ENCODE measurements around the gene IL11RA.
A peak's percentile ranks its signal among the peaks of the same experiment; 100 is the strongest.

IL11RA gene

DNA sequence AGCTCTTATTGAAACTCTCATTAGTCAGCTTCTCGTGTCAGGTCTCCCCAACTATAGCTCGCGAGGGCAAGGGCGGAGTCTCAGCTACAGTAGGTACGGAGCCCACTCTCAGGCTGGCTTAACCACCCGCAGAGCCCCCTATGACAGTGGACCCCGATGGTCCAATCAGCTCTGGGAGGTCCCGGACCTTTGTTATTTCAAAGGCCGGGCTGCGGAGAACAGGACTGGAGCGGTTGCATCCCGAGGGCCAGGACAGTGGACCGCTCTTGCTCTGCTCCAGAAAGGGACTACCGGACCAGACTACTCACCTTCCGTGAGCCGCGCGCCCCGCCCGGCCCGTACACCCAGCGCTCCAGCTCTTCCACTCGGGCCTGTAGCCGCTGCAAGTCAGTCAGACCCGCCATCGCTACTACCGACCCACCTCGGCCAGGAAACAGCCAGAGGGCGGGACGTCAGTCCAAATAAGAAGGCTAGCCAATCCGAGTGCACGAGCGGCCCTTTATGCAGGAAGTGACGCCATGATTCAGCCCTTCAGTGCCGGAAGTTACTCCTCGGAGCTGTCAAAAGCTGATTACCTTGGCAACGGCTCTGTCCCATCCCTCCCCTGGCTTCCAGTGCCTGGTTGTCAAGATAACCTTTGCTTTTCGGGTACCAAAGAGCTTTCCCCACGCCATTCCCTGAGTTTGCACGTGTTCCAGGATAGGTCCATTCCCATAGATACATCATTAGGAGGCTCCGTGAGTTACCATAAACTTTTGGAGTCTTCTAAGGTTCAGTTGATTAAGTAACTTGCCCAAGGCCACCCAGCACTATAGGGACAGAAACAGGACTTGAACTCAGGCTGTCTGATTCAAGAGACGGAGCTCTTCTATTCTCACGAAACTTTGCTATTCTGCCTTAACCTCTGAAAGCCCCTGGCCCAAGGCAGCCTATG is 31.7 kb upstream of the IL11RA start, which contains the start of gene DCTN3:
Gene DCTN3, minus strand, starts transcription at position 435 of the 934 bp plus-strand sequence. Its CDS starts 31 bp downstream, at position 404.
- Histone ChIP-seq H3K36me3 (ENCODE audit: control insufficient read depth, insufficient read depth, low read length) (peaks cover 20% of the 10 kb centered on the region), H3K4me1 (ENCODE audit: control insufficient read depth, insufficient read depth, low read length) (peaks cover 11% of the 10 kb centered on the region), H3K4me3 (ENCODE audit: low read length) (peak within 1 kb of the TSS; percentile 94), H3K9ac (ENCODE audit: low read length) (peak within 1 kb of the TSS; percentile 25), H3K27ac (ENCODE audit: low read depth, low read length) (no peak within 1 kb of the TSS), H3K27me3 (ENCODE audit: control insufficient read depth, insufficient read depth, low read length) (peaks cover 21% of the 10 kb centered on the region)

DNA sequence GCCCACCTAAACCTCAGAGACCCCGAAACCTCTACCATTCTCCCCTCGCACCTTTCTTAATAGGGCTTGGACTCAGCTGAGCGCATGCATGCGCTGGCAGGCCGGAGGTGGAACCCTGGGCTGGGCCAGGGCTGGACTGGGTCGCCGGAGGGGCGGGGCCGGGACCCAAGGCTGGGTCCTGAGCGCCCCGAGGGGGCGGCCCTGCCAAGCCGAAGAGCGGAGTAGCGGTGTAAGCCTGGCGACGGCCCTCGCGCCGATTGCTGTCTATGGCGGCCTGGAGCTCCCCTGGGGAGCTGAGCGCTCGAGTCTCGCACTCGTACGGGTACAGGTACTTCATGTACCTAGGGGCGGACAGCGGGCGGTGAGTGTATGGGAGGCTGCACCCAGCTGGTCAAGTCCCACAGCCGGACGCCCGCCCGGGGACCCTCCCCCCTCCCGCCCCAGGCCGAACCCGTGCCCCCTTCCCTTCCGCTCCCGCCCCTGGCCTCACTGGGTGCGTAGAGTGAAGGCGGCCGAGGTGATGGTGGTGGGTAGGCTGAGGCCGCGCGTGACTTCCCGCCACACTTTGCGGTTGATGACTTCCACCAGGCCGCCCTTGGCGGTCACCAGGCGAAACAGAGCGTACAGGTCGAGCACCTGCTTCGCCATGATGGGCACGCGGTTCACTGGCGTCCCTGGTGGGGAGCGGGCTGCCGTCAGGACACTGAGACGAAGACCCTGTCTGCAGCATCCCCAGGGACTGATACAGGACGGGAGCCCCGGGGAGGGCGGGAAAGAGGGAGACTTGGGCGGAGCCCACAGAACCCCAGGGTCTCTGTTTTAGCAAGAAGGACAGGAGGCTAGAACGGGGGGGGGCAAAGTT is 28.4 kb upstream of the IL11RA start:
- H3K4me1 ChIP-seq (ENCODE audit: control insufficient read depth, insufficient read depth, low read length), result peaks cover 14% of the 10 kb centered on the region

DNA sequence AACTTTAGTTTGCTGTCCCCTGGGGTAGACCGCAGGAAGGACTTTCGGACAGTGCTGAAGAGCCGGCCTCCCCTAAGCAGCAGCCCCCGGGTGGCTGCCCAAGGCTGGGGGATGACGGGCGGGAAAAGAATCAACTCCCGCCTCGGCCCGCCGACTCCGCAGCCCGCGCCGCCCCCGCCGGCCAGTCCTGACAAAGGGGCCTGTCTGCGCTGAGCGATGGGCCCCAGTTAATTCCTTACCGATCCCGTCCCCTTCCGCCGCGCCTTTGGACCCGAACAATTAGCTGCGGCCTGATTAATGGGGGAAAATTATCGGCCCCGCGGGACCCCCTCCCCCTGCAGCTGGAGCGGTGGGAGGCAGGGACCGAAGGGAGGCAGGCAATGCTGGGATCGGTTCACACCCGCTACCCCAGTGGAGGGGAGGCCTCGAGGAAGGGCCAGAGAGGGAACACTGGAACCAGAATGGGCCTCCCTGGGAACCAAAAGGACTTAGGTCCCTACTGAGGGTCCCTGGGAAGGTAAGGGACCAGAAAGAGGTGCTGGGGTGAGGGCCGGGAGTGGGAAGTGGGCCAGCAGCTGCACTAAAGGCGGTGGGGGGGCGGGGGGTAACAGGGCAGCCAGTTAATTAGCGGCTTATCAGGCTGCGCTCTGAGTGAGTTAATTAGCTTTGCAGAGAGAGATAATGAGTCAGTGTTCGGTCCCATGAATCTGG is 27.4 kb upstream of the IL11RA start:
- H3K27me3 ChIP-seq (ENCODE audit: control insufficient read depth, insufficient read depth, low read length), result peaks cover 58% of the 10 kb centered on the region
- peaks cover 12% of the 10 kb centered on the region for H3K4me1 ChIP-seq (ENCODE audit: control insufficient read depth, insufficient read depth, low read length)
- no peak overlapping the region for H3K27ac ChIP-seq (ENCODE audit: low read depth, low read length)
- no peak overlapping the region for H3K9ac ChIP-seq (ENCODE audit: low read length)
- no peak overlapping the region for H3K4me3 ChIP-seq (ENCODE audit: low read length)
- H3K36me3 ChIP-seq (ENCODE audit: control insufficient read depth, insufficient read depth, low read length), result no peaks in the 10 kb centered on the region

More for the DNA sequence above, 28.4 kb upstream of the IL11RA start:
- H3K9ac ChIP-seq (ENCODE audit: low read length), result no peak overlapping the region
- no peaks in the 10 kb centered on the region for H3K36me3 ChIP-seq (ENCODE audit: control insufficient read depth, insufficient read depth, low read length)
- no peak overlapping the region for H3K27ac ChIP-seq (ENCODE audit: low read depth, low read length)
- H3K27me3 ChIP-seq (ENCODE audit: control insufficient read depth, insufficient read depth, low read length), result peaks cover 51% of the 10 kb centered on the region
- no peak overlapping the region for H3K4me3 ChIP-seq (ENCODE audit: low read length)

DNA sequence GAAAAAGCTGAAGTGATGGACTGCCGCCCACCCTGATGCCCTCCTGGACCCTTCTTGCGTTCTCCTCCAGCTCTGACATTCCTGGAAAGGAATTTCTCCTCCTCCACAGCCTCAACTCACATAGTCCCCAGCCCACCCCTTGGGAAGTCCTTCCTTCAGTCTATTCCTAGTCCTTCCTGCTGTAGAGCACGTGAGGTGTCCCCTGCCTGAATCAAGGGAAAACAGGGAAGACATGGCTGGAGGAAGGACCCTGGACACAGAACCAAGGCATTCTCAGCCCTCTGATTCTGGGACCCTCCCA is 26.8 kb upstream of the IL11RA start:
- Histone ChIP-seq H3K4me1 (ENCODE audit: control insufficient read depth, insufficient read depth, low read length) (peaks cover 9% of the 10 kb centered on the region), H3K27ac (ENCODE audit: low read depth, low read length) (no peak overlapping the region), H3K9ac (ENCODE audit: low read length) (no peak overlapping the region), H3K27me3 (ENCODE audit: control insufficient read depth, insufficient read depth, low read length) (peaks cover 62% of the 10 kb centered on the region), H3K4me3 (ENCODE audit: low read length) (no peak overlapping the region), H3K36me3 (ENCODE audit: control insufficient read depth, insufficient read depth, low read length) (no peaks in the 10 kb centered on the region)

DNA sequence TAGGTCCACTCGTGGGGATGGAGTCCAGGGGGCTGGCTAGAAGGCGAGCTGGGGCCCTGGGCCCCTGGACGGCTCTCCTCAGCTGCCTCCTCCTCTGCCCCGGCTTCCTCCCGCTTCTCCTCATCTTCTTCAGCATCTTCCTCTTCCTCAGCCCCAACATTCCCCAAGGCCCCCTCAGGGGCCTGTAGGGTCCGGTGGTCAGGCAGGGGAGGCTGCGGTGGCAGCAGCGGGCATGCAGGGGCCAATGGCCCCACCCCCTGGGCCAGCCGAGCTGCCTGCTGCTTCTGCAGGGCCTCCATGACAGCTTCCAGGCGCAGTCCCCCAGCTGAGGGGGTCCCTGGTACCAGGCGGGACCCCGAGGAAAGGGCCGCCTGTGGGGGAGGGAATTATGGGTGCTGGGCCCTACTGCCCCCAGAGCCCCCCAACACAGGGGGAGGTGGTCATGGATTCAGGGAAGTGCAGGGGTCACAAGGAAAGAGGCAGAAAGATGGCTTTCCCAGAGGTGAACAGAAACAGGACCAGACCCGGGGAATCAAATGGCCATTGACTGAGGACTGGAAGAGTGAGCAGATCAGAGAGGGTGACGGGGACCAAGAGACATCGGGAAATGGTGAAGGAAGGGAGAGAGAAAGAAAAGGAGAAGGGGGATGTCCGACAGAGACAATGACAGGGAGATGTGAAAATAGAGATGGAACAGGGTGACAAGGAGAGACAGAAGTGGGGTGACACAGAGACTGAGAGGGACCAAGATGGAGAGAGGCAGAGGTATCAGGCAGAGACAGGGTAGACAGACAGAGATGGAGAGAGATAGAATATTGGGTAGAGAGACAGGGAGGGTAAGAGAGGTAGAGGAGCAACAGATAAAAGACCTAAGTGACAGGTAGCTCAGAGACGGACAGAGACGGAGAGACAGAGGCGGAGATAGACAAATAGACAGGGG is 24.0 kb upstream of the IL11RA start:
- H3K9ac ChIP-seq (ENCODE audit: low read length), result no peak overlapping the region
- no peak overlapping the region for H3K27ac ChIP-seq (ENCODE audit: low read depth, low read length)
- peaks cover 5% of the 10 kb centered on the region for H3K4me1 ChIP-seq (ENCODE audit: control insufficient read depth, insufficient read depth, low read length)
- H3K36me3 ChIP-seq (ENCODE audit: control insufficient read depth, insufficient read depth, low read length), result no peaks in the 10 kb centered on the region
- peak overlapping the region; percentile 53 for H3K4me3 ChIP-seq (ENCODE audit: low read length)
- H3K27me3 ChIP-seq (ENCODE audit: control insufficient read depth, insufficient read depth, low read length), result peaks cover 62% of the 10 kb centered on the region

DNA sequence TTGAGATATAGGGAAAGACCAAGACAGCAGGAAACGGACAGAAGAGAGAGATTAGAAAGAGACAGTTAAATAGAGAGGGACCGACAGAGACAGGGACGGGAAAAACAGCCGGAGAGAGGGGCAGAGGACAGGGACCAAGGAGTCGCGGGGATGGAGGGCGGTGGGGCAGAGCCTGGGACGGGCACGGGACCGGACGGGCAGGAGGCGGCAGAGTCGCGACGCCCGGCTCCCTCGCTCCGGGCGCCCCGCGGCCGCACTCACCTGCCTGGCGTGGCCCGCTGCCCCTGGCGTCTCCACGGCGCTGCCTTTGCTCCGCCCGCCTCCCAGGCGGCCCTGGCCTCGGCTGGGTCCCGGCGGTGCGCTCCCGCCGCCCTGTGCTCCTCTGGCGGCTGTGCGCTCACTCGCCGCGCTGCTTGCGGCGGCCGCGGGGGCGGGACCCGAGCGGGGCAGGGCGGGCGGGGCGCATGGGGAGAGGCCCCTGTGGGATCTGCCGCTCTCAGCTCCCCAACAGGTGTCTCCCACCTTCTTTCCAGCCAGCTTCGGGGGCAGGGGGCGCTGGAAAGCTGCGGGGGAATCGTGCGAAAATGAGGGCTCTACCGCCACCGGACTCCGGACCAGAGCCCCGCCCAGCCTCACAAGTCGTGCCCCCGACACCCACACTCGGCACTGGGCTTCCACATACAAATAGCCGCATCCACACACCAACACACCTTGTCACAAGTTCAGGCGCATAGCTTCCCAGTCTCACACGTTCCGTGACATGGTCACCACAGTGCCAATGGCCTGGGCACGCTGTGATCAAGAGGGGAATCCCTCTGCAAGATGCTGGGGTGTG is 23.1 kb upstream of the IL11RA start, which contains the start of gene ARID3C:
Gene ARID3C, minus strand, starts transcription at position 411 of the 835 bp plus-strand sequence. CDS start 1,052 bp downstream, outside the sequence.
- Histone ChIP-seq H3K27me3 (ENCODE audit: control insufficient read depth, insufficient read depth, low read length) (peaks cover 56% of the 10 kb centered on the region), H3K36me3 (ENCODE audit: control insufficient read depth, insufficient read depth, low read length) (no peaks in the 10 kb centered on the region), H3K4me3 (ENCODE audit: low read length) (peak within 1 kb of the TSS; percentile 53), H3K4me1 (ENCODE audit: control insufficient read depth, insufficient read depth, low read length) (peaks cover 5% of the 10 kb centered on the region), H3K27ac (ENCODE audit: low read depth, low read length) (no peak within 1 kb of the TSS), H3K9ac (ENCODE audit: low read length) (no peak within 1 kb of the TSS)

DNA sequence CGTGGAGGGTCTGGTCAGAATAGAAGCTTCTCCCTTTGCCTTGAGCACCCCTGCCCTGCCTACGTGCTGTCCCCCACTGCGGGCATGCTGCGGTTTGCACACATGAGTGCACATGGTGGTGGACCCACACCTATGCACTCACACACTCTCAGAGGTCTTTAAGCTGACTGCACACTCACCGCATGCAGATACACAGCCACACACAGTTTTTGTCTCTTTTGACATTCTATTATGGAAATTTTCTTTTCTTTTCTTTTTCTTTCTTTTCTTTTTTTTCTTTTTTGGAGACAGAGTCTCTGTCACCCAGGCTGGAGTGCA is 22.5 kb upstream of the IL11RA start:
- Histone ChIP-seq H3K27me3 (ENCODE audit: control insufficient read depth, insufficient read depth, low read length) (peaks cover 53% of the 10 kb centered on the region), H3K9ac (ENCODE audit: low read length) (no peak overlapping the region), H3K27ac (ENCODE audit: low read depth, low read length) (no peak overlapping the region), H3K4me3 (ENCODE audit: low read length) (peak overlapping the region; percentile 40), H3K36me3 (ENCODE audit: control insufficient read depth, insufficient read depth, low read length) (no peaks in the 10 kb centered on the region), H3K4me1 (ENCODE audit: control insufficient read depth, insufficient read depth, low read length) (peaks cover 5% of the 10 kb centered on the region)

DNA sequence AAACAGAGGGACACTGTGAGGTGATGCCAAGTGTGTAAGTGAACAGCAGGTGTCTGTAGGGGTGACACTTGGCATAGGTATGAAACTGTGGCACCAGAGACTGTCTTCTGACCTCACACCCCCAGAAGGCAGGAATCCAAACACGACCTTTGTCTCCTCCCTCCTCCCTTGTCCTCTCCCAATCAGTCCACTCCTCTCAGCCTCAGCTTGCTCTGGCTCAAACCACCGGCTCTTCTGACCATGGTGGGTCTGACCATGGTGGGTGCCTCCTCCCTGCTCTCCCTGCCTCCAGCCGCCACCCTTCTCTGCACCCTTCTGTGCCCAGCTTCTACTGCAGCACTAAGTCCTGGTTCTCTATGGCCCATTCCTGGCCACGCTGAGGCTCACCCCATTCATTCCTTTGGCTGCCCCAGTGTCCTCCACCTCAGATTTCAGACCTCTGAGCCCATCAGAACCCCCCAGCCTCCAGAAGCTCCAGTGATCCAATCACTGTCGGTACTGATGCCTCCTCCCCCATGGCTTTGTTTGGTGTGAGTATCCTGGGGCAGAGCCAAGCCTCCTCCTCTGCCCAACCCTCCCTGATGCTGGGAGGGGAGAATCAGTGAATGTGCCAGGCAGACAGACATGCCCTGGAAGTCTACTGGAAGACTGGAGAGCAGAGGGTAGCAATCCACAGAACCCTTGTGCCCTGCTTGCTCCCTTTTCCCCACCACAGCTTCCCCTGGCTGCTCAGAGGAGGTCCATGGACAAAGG is 21.4 kb upstream of the IL11RA start:
- Histone ChIP-seq H3K9ac (ENCODE audit: low read length) (no peak overlapping the region), H3K4me3 (ENCODE audit: low read length) (no peak overlapping the region), H3K27me3 (ENCODE audit: control insufficient read depth, insufficient read depth, low read length) (peaks cover 45% of the 10 kb centered on the region)

DNA sequence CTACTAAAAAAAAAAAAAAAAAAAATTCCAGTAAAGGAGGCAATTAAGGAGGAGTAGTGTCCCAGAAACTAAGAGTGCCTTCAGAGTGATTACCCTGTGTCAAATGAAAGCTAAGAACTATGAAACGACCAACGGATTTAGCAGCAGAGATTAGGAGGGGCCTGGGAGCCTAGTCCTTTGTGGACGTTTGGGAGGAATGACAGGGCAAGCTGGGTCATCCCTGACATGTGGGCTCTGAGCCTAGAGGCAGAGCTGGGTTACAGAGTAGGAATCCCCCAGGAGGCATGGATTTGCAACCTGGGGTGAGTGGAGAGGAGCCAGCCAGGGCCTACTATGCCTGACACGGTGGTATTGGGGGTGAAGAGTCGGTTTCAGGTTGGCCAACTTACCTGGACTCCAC is 18.8 kb upstream of the IL11RA start:
- peaks cover 16% of the 10 kb centered on the region for H3K4me1 ChIP-seq (ENCODE audit: control insufficient read depth, insufficient read depth, low read length)
- H3K27me3 ChIP-seq (ENCODE audit: control insufficient read depth, insufficient read depth, low read length), result peaks cover 19% of the 10 kb centered on the region
- H3K4me3 ChIP-seq (ENCODE audit: low read length), result no peak overlapping the region
- H3K9ac ChIP-seq (ENCODE audit: low read length), result no peak overlapping the region
- H3K27ac ChIP-seq (ENCODE audit: low read depth, low read length), result no peak overlapping the region
- H3K36me3 ChIP-seq (ENCODE audit: control insufficient read depth, insufficient read depth, low read length), result peaks cover 8% of the 10 kb centered on the region

More for the DNA sequence above, 21.4 kb upstream of the IL11RA start:
- Histone ChIP-seq H3K36me3 (ENCODE audit: control insufficient read depth, insufficient read depth, low read length) (peaks cover 7% of the 10 kb centered on the region), H3K27ac (ENCODE audit: low read depth, low read length) (no peak overlapping the region), H3K4me1 (ENCODE audit: control insufficient read depth, insufficient read depth, low read length) (peaks cover 5% of the 10 kb centered on the region)

DNA sequence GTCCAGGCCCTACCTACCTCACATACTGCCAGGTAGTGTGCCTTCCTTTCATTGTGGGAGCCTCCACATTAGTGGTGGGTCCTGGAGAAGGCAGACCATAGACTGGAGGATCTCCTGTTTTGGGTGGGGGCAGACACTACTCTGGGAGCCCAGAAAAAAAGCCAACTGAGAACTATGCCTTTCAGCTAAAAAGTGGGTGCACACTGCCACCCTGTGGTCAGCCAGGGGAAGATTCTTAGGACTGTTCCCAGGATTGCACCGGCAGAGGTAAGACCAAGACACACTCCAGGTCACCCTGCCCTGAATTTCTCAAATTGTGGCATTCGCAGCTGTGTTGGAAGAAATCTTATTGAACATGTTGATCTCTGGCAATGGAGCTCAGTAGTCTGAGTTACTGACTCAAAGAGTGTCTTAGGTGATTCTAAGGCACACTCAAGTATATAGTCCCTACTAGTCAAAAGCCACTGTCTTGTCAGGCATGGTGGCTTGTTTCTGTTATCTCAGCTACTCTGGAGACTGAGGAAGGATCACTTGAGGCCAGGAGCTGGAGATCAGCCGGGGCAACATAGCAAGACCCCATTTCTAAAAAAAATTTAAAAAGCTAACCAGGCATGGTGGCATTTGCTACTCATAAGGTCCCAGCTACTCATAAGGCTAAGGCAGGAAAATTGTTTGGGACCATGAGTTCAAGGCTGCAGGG is 18.0 kb upstream of the IL11RA start:
- Histone ChIP-seq H3K4me3 (ENCODE audit: low read length) (no peak overlapping the region), H3K4me1 (ENCODE audit: control insufficient read depth, insufficient read depth, low read length) (peaks cover 15% of the 10 kb centered on the region), H3K36me3 (ENCODE audit: control insufficient read depth, insufficient read depth, low read length) (peaks cover 8% of the 10 kb centered on the region), H3K9ac (ENCODE audit: low read length) (no peak overlapping the region), H3K27me3 (ENCODE audit: control insufficient read depth, insufficient read depth, low read length) (peaks cover 15% of the 10 kb centered on the region), H3K27ac (ENCODE audit: low read depth, low read length) (no peak overlapping the region)
